HEK293T (cell line): Measurements from ENCODE around the gene WFS1.

Source experiments
- CTCF ChIA-PET: fragments of 350-600 bp; formaldehyde crosslinking; extraction: SDS; loops from one replicate; lab custom pipeline; 2021; ENCODE audit warnings: antibody characterized with exemption, inconsistent platforms; lab: Yijun Ruan, JAX
- POLR2A ChIA-PET: fragments of 350-600 bp; formaldehyde crosslinking; extraction: SDS; loops from one replicate; lab custom pipeline; 2020; ENCODE audit warnings: antibody characterized with exemption, inconsistent platforms; lab: Yijun Ruan, JAX
- DNase-seq: peaks from one replicate; pipeline ENCODE4 v3.0.0; 2012; ENCODE audit warnings: mixed read lengths; ENCODE audit errors: extremely low spot score
- ARNT ChIP-seq: fragments of 450-650 bp; IDR thresholded peaks from 2 replicates; pipeline ENCODE4 v1.6.1; 2017; ENCODE audit warnings: mild to moderate bottlenecking
- BHLHE40 ChIP-seq: fragments of 450-650 bp; IDR thresholded peaks from 2 replicates; pipeline ENCODE4 v1.6.1; 2016; ENCODE audit warnings: mild to moderate bottlenecking, moderate library complexity, borderline replicate concordance
- CTBP1 ChIP-seq: fragments of 450-650 bp; IDR thresholded peaks from 2 replicates; pipeline ENCODE4 v1.6.1; 2016; ENCODE audit warnings: borderline replicate concordance
- ELF4 ChIP-seq: fragments of 450-650 bp; IDR thresholded peaks from 2 replicates; pipeline ENCODE4 v1.6.1; 2017; ENCODE audit warnings: antibody characterized with exemption
- FOXK2 ChIP-seq: fragments of 450-650 bp; IDR thresholded peaks from 2 replicates; pipeline ENCODE4 v1.6.1; 2016; ENCODE audit warnings: mild to moderate bottlenecking
- FOXM1 ChIP-seq: fragments of 450-650 bp; IDR thresholded peaks from 2 replicates; pipeline ENCODE4 v1.6.1; 2017; ENCODE audit warnings: mild to moderate bottlenecking, borderline replicate concordance
- HDGF ChIP-seq: fragments of 450-650 bp; IDR thresholded peaks from 2 replicates; pipeline ENCODE4 v1.6.1; 2017; ENCODE audit warnings: antibody characterized with exemption, borderline replicate concordance
- L3MBTL2 ChIP-seq: fragments of 450-650 bp; conservative IDR thresholded peaks from 2 replicates; pipeline ENCODE4 v1.6.1; 2016; ENCODE audit warnings: mild to moderate bottlenecking
- LEF1 ChIP-seq: fragments of 450-650 bp; IDR thresholded peaks from 2 replicates; pipeline ENCODE4 v1.6.1; 2017; ENCODE audit warnings: mild to moderate bottlenecking, borderline replicate concordance
- NFRKB ChIP-seq: fragments of 450-650 bp; IDR thresholded peaks from 2 replicates; pipeline ENCODE4 v1.6.1; 2016; ENCODE audit warnings: mild to moderate bottlenecking, moderate library complexity
- PKNOX1 ChIP-seq: fragments of 450-650 bp; IDR thresholded peaks from 2 replicates; pipeline ENCODE4 v1.6.1; 2016
- SP1 ChIP-seq: fragments of 450-650 bp; IDR thresholded peaks from 2 replicates; pipeline ENCODE4 v1.6.1; 2017
- TARDBP ChIP-seq: fragments of 450-650 bp; IDR thresholded peaks from 2 replicates; pipeline ENCODE4 v1.6.1; 2016
- ZNF384 ChIP-seq: fragments of 450-650 bp; IDR thresholded peaks from 2 replicates; pipeline ENCODE4 v1.6.1; 2016

Gene WFS1

GRCh38 chr4:6307891-6308290, 38.2 kb downstream of the WFS1 start:
- no peak for DNase-seq
- no peak for TF ChIP-seq LEF1
- no peak for TF ChIP-seq L3MBTL2
- no peak for TF ChIP-seq FOXK2
- no peak for TF ChIP-seq PKNOX1
- TF ChIP-seq SP1 = no peak
- no peak for TF ChIP-seq HDGF
- TF ChIP-seq CTBP1 = no peak
- no peak for TF ChIP-seq NFRKB
- CTCF ChIA-PET = no interaction called here
- POLR2A ChIA-PET = interaction anchor here (1.7 kb wide), 1 partner anchor 38 kb away, joined by 4 read pairs; the partner anchor contains the start of gene WFS1

- CTCF ChIA-PET = interaction anchor here (1.3 to 1.4 kb wide), 2 partner anchors 11 to 18 kb away, joined by 3 to 5 read pairs; no protein-coding TSS in a partner anchor
- POLR2A ChIA-PET = interaction anchor here (1.7 kb wide), 1 partner anchor 39 kb away, joined by 4 read pairs; the partner anchor contains the start of gene WFS1
- DNase-seq = no peak
- TF ChIP-seq TARDBP (no peak), L3MBTL2 (0 out of 2 replicates have a peak, but pooled peaks have one; percentile 44)
Measured at GRCh38 chr4:6308899-6309643, 39.4 kb downstream of the WFS1 start.

GRCh38 chr4:6309777-6310176, 40.1 kb downstream of the WFS1 start:
- ChIA-PET POLR2A (no interaction called here), CTCF (interaction anchor here (1.4 kb wide), 1 partner anchor 18 kb away, joined by 3 read pairs; no protein-coding TSS in a partner anchor)
- TF ChIP-seq NFRKB = no peak
- TF ChIP-seq CTBP1 = no peak
- TF ChIP-seq BHLHE40 = no peak
- TF ChIP-seq LEF1 = no peak
- TF ChIP-seq FOXK2 = no peak
- TF ChIP-seq L3MBTL2 = no peak
- TF ChIP-seq PKNOX1 = no peak
- DNase-seq = no peak

- ChIA-PET CTCF (interaction anchor here (0.8 kb wide), 1 partner anchor 14 kb away, joined by 4 read pairs; no protein-coding TSS in a partner anchor), POLR2A (no interaction called here)
- no peak for DNase-seq
- TF ChIP-seq BHLHE40 (no peak), ZNF384 (no peak), FOXM1 (no peak), NFRKB (no peak), SP1 (no peak), ARNT (no peak), CTBP1 (no peak), TARDBP (no peak), ELF4 (no peak), L3MBTL2 (no peak)
Measured at GRCh38 chr4:6313216-6313615, 43.6 kb downstream of the WFS1 start.

- TF ChIP-seq PKNOX1 = no peak
- no peak for TF ChIP-seq FOXM1
- TF ChIP-seq TARDBP = no peak
- TF ChIP-seq SP1 = no peak
- no peak for TF ChIP-seq ELF4
- no peak for TF ChIP-seq ZNF384
- no peak for TF ChIP-seq CTBP1
- ChIA-PET POLR2A (no interaction called here), CTCF (interaction anchor here (1.6 kb wide), 1 partner anchor 11 kb away, joined by 8 read pairs; no protein-coding TSS in a partner anchor)
- no peak for DNase-seq
Measured at GRCh38 chr4:6316461-6317003, 46.9 kb downstream of the WFS1 start.

GRCh38 chr4:6318206-6318605, 48.6 kb downstream of the WFS1 start:
- DNase-seq = no peak
- POLR2A ChIA-PET = no interaction called here
- CTCF ChIA-PET = interaction anchor here (1.5 kb wide), 1 partner anchor 68 kb away, joined by 5 read pairs; no protein-coding TSS in a partner anchor
- TF ChIP-seq NFRKB = no peak

- CTCF ChIA-PET = interaction anchor here (1.2 to 1.9 kb wide), 3 partner anchors 11 to 15 kb away, joined by 3 to 5 read pairs (median 4); no protein-coding TSS in a partner anchor
- no peak for DNase-seq
- POLR2A ChIA-PET = no interaction called here
- TF ChIP-seq ELF4 (no peak), PKNOX1 (no peak), TARDBP (no peak), FOXM1 (no peak), FOXK2 (no peak), NFRKB (no peak), ZNF384 (no peak), ARNT (no peak)
Measured at GRCh38 chr4:6319530-6320150, 50.0 kb downstream of the WFS1 start.
